Left renal pelvis (tissue), 4 donors: ENCODE data around the gene AP1G1. TPM values are rescaled to one million over a fixed set of nuclear protein-coding genes. Genes with fewer than 3 reads are reported as not detected.
"Not testable (repeated sequence)": the region's sequence is repeated elsewhere in the genome, so short reads cannot be mapped to it uniquely, and the experiment has no call there.

Experiments
- DNase-seq, 4 donors: peaks; one replicate each; pipeline ENCODE4 v3.0.0-alpha.2; 2013; ENCODE audit warnings: low read depth in 4 of 4, low spot score in 3 of 4
- polyA plus RNA-seq, 4 donors: library from polyadenylated mRNA; unstranded; fragments of 120-200 nt; gene quantifications; one replicate each; pipeline ENCODE4 v1.2.1, GENCODE V29; 2013; ENCODE audit not compliant: insufficient read length in 4 of 4

AP1G1 gene
- 10 to 100 TPM; 46.7 to 92.8 (median 87.3) TPM for polyA plus RNA-seq

DNA sequence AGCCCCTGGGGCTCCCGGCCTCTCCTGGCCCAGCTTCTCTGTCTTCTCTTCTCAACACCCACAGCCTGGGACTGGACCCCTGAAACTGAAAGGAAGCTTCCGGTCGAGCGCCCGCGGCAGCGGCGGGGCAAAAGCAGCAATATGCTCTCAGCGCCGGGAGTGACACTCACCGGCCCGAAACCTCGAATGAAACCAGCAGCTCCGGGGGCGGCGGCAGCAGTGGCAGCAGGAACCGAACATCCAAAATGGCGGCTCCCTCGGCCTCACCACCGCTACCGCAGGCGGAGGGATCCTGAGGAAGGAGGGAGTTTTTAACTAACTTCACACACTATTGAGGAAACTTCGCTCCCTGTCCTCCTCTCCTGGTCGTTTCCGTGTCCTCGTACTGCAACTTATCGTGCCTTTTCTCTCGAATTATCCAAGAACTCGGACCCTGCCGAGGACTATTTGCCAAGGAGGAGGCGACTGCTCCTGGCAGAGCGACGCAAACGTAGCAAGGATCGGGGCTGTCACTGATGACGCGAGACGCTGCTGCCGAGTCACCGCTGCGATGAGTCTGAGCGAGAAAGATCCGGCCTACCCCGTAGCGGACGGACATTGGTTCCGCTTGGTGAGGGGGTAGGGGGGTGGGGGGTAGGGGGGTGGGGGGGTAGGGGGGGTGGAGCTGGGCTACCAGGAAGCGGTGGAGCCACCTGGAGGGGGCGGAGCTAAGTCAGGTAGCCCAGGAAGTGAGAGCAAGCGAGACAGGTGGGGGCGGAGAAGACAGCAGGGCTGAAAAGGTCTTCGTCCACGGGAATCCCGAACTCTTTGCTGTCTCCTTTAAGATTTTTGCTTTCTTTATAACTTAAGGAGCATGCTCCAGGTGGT, at the start of gene AP1G1:
AP1G1 (minus strand) TSS at position 242 of the 867 bp plus-strand sequence. CDS start 19,355 bp downstream, outside the sequence.
- peak; percentile 94 to 99 (median 96) for DNase-seq

DNA sequence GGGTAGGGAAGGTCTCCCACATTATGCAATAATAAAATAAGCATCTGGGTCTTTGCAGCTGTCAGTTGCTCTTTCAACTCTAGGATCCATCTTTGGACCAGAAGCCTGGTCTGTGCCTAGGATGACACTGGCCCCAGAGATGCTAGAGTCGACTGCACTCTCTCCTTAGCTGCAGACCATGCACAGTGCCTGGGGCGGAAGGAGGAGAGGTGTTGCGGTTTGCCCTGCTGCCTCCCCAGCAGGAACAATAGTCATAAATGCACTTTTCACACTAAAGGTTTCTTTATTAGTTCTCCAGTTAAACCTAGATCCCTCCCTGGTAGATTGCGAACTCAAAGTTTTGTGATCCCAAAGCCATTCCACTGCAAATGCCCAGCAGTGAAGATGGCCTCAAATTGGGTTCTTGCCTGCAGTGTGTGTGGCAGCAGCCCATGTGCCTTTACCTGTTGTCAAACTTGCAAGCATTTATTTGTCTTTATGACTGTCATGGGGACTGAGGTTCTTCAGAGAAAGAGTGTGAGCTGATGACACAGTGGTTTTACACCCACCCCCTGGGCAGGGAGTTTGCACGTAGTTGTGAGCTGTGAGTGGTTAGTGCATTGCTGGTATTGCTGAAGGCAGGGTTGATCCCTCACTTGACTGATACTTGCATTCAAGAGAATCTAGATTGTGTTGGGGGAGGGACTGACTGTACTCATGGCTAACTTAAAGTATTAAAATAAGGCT, 47.5 kb upstream of the AP1G1 start:
- no peak for DNase-seq

DNA sequence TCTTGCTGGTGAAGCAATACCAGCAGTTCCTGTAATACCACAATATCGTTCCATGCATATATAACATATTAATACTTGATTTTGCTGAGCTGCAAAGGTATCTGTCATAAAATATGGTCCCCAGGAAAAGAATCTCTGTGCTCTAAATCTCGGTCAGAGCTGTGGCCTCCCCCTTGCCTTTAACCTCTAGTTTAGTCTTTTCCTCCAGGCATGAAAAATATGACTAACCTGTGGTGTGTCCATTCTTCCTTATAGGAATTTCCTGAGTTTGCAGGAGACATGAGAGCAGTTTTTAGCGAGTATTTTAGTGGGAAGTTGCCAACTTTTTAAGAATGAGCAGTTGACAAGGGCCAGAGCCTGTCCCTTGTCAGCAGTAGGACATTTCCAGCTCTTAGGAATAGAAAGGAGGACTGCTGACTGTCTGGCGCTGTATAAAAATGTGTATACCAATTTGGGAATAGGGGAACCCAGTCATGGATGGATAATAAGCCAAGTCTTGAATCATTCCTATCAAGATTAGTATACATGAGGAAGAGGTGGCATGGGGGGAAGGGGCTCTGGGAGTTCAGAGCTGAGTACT, 45.8 kb upstream of the AP1G1 start:
- DNase-seq: no peak

DNA sequence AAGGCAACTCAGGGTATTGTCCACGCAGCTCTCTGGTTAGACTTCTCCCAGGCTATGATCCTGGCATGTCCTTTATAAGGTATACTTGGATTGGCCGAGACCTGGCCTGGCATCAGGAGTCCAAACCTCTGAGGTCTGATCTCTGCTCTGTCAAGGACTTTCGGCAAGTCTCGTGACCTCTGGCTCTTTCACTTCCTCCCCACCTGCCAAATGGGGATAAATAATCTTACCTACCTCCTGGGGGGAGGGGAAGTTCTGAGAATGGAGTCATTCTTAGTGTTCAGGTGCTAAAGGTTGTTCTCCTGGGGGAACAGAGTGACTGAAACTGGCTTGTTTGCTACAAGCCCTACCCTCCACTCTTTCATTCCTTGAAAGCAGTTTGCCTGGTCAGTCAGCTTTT, 44.8 kb upstream of the AP1G1 start:
- DNase-seq: no peak

DNA sequence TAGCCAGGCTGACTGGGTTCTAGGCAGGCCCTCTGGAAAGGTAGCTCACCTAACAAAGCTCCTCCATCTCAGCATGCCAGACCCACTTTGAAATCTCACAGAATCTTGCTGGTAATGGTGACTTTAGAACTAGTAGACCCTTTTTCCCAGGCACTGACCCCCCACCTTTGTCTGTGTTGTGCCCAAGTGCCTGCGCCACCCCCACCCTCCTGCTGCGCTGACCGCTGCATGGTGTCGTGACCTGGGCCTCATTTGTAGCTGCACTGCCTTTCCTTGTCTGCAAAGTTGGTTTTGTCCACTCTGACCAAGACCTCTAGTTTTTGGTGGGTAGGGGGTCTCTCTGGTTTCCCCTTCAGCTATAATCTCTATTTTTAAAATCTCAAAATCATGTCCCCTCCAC, 43.9 kb upstream of the AP1G1 start:
- DNase-seq: no peak

DNA sequence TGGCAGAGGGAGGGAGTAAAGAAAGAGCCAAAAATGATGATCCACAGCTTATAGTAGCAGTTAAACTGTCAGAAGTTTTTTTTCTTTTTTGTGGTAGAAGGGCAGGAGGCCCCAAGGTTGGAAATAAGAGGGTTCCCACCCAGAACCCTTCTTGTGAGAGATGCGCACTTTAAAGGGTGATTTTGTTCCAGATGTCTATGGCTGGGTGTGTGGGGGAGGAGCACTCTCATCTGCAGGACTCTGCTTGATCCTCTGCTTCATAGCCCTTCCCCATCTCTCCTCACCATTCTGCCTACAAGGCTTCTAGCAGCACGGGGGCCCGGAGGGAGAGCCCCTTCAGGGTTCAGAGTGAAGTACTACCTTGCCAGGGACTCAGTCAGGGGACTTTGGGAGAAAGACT, 43.5 kb upstream of the AP1G1 start:
- DNase-seq: no peak

DNA sequence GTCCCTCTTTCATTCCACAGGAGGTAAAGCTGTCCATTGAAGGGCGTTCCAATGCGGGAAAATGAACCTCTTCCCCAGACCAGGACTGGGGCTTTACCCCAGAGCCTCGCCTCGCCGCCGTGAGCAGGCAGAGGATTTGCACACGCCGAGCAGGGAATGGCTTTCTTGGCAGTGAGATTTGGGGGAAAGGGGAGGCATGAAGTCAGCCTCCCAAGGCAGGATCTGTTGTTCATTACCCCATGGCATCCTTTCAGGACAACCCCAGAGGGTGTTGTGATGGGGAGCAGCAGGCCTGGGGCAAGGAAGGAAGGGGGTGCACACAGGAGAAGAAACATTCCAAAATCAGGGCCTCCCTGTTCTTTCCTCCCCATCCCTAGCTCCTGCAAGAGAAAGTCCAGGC, 43.1 kb upstream of the AP1G1 start:
- no peak for DNase-seq

DNA sequence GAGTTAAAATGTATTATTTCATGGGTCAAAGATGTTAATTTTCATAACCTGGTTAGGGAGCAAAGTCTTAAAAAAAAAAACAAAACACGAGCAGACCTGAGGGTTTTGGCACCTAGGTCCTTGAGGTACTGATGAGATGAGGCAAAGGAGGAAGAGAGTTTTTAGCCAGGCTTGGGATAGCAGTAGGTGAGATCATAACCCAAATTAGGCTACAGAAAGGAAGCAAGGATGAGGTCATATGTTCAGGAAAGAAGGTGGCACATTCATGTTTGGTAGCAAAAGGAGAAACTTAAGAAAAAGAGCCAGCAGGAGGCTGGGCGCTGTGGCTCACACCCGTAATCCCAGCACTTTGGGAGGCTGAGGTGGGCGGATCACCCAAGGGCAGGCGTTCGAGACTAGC, 40.0 kb upstream of the AP1G1 start:
- DNase-seq: no peak

DNA sequence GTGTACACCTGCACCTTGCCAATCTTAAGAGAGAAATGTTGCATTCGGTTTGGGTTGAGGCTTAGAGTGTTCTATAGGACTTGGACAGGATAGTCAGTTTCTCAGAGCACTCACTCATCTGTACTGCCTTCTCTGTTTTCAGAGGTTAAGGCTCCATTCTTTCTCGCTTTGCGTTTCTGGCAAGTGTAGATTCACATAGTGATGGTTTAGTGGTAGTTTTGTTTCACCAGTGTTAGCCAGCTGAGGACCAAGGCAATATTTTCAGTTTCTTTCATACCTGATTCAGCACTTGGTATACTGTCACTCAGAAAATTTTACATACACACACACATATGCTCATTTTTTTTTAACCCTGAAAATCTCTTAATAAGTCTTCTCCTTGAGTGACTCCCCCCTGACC, 38.5 kb upstream of the AP1G1 start:
- DNase-seq: no peak

DNA sequence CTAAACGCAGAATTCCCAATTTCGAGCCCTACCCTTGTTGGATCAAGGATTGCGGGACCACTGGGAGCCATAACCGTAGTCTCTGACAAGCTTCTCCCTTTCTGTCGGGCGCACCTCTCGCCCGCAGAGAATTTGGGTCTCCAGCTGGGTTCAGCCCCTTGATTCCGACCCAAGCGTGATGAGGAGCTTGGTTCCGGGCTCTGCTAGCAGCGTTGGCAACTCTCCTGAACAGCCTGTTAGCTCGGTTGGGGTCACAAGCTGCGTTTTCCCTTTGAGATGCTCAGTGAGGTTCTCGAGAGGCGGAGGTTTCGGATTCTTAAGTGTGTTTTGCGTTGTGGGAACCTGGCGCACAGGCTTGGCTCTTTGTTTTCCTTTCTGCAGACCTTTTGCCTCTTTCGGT, 37.8 kb upstream of the AP1G1 start:
- DNase-seq: no peak

DNA sequence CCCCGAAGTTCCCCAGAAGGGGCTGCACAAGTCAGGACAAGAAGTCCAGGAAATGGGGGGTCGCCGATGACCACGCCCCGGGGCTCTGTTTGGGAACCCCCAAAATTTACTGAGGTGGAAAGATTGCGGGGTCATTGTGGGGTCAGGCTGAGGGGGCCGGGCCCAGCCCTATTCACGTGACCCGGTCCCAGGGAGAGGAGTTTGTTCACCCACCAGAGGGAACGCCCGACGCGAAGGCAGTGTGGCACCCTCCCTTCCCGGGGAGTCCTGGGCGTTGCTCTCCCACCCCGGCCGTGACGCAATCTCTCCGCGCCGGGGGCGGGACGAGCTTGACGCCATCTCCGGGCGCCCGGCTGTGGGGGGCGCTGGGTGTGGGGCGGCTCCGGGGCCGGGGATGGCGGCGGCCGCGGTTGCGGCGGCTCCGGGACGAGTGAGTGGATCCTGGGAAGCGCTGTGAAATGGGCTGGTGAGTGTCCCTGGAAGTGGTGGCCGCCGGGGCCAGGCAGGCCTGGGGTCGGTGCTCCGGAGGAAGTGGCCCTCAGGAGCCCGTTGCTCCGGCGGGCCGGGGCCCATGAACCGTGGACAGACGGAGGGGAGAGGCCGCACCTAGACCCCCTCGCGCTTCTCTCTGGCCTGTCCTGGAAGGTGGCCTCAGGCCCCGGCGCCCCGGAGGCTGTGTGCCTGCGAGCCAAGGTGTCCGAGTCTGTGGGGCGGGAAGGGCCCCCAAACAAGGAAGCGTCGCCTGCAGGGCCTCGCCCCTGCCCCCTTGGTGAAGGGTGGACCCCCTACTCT, 37.2 kb upstream of the AP1G1 start, which contains the start of gene ATXN1L:
ATXN1L (plus strand) TSS at position 338 of the 792 bp plus-strand sequence. CDS start 3,765 bp downstream, outside the sequence.
- peak; percentile 68 to 87 (median 83) for DNase-seq

DNA sequence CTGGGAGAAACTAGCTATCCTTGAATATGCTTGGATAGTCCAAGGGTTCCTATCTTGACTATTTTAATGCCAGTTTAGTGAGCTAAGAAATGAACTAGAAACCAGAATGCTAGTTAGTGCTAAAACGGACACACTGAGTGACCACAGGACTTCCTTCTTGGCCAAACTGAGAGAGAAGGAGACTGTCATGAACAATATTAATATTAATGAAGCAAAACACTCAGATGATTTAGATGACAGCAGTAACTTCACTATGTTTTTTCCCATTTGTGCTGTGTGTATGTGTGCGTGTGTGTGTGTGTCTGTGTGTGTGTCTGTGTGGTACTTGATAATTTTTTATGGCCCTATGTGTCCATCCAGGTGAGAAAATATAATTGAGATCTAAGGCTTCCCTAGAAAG, 34.9 kb upstream of the AP1G1 start:
- no peak for DNase-seq

DNA sequence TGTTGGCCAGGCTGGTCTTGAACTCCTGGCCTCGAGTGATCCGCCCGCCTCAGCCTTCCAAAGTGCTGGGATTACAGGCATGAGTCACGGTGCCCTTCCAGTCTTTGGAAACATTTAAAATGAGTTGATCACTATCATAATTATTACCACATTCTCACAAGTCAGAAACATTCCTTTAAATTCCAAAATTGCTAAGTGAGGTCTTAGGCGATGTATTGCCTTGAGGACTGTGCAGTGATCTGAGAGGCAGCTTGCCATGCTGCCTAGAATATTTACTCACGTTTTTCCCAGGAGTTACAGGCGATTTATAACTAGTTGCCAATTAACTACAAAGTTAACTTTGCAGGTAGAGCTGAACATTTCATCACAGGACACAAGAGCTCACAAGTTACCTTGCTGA, 31.4 kb upstream of the AP1G1 start:
- no peak for DNase-seq

DNA sequence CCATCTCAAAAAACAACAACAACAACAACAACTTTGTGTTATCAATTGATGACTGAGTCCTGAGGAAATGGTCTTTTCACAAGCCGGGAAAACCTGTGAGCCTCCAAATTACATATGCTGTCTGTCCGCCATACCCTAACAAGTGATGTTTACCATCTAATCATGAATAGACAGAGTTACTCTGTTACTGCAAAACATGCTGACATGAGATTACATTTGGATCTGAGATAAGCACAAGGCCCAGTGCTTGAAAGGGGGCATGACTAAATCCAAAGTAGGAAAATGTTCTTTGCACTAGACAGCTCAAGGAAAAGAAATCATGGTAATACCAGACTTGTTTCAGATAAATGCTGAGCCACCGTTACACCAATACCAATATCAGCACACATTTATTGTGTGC, 28.5 kb upstream of the AP1G1 start:
- DNase-seq: no peak

DNA sequence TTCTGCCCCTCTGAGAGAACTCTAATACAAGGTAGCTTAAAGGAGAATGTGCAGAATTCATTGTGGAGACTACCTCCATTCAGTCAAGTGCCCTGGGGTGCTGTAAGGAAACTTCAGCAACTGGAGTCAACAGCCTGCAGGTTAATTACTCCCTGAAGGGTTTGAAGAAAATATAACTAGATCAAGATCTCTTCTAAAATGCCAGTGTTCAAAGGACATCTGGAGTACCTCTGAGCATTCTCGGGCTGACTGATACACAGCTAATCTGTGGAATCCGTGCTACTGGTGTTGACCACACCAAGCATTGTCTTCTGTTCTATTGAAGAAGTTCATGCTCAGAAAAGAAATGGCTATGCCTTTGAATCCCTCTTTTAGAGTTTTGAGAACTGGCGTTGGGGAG, 25.7 kb upstream of the AP1G1 start:
- no peak for DNase-seq

DNA sequence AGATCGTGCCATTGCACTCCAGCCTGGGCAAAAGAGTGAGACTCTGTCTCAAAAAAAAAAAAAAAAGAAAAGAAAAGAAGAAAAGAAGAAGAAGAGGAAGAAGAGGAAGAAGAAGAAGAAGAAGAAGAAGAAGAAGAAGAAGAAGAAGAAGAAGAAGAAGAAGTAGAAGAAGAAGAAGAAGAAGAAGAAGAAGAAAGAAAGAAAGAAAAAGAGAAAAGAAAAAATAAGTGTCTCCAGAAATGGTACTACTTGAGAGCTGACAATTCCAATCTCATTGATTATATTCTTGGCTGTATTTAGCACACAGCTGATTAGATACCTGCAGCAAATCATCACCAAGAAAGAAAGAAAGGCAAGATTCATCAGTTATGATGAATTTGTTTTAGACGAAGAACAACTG, 23.5 kb upstream of the AP1G1 start:
- not testable (repeated sequence) for DNase-seq

DNA sequence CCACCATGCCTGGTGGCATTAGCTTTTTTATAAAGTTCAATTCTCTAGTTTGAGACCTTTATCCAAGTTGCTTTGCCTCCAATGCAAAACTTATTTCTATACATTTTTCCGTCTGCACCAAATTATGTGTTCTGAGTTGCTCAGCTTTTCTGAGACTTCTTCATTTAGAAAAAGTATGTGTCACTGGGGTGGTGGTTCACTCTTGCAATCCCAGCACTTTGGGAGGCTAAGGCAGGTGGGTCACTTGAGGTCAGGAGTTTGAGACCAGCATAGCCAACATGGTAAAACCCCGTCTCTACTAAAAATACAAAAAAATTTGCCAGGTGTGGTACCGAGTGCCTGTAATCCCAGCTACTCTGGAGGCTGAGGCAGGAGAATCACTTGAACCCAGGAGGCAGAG, 23.1 kb upstream of the AP1G1 start:
- not testable (repeated sequence) for DNase-seq

DNA sequence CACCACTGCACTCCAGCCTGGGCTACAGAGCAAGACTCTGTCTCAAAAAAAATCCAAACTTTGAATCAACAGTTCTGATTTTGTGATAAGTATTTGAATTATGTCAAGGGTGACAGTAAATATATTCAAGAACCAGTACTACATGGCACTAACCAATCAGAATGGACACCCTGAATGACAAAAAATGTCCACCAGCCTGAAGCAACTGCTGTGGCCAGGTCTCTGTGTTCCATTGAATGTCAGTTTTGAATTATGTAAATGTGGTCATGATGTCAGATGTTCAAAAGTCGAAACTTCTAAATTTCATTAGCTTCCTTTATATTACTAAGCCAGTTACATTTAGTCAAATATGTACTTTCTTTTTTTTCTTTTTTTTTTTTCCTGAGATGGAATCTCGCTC, 21.7 kb upstream of the AP1G1 start:
- DNase-seq: no peak

DNA sequence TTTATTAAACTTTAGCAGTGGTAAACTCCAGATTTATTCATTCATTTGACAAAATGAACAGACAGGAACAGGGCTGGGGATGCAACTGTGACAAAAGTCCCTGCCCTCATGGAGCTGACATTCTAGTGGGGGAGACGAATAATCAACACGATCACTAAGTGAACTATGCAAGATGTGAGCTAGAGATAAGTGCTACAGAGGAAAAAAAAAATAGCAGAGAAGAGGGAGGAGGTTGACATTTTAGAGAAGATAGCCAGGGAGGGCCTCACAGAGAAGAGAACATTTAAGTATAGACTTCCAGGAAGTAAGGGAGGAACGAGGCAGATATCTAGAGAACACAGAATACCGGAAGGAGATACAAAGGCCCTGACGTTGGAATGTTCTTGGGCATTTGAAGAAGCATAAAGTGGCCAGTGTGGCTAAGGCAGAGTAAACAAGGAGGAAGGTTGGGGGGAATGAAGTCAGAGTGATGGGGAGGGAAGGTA, 17.9 kb upstream of the AP1G1 start:
- no peak for DNase-seq

DNA sequence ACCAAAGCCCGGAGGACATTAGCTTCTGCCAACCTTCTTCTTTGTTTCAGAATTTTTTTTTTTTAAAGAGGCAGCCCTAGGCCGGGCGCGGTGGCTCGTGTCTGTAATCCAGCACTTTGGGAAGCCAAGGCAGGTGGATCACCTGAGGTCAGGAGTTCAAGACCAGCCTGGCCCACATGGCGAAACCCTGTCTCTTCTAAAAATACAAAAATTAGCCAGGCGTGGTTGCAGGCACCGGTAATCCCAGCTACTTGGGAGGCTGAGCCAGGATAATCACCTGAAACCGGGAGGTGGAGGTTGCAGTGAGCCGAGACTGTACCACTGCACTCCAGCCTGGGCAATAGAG, 8.5 kb upstream of the AP1G1 start:
- DNase-seq: not testable (repeated sequence)
